ENCODE results near the gene CCDC197. TPM values are rescaled to one million over a fixed set of nuclear protein-coding genes. Genes with fewer than 3 reads are reported as not detected.

The CCDC197 gene
- total RNA-seq, 2 experiments from 2014 or later: not detected

DNA sequence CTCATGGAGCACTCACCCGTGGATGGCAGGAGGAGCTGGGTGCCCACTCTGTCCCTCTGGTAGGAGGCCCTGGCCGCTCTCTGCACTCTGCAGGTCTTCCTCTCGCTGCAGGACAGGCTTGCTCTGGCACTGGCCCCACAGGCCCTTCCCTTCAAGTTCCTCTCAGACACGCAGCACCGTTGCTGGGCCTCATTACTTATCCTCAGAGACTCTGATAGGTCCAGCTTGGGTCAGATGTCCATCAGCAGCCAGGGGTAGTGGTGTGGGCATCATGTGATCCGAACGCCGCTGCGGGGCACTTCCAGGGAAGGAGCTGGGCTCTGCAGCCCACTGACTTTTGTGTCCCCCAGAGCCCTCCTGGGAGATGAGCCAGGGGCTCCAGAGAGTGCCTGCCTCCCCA, 40.9 kb downstream of the CCDC197 start:
- no peak overlapping the region for H3K27ac Mint-ChIP-seq
- intact Hi-C loops (cut with DNase I, micrococcal nuclease): loop anchor here (2.0 to 5.0 kb wide), 2 partner anchors 143 to 449 kb away; no protein-coding TSS in a partner anchor
- ChIA-PET CTCF (interaction anchor here (1.0 kb wide), 1 partner anchor 98 kb away, joined by 3 read pairs; no protein-coding TSS in a partner anchor), POLR2A (interaction anchor here (0.6 kb wide), 1 partner anchor 157 kb away, joined by 3 read pairs; no protein-coding TSS in a partner anchor)
- H3K4me1 Mint-ChIP-seq (ENCODE audit: low read depth): peaks cover 4% of the 10 kb centered on the region
- Histone ChIP-seq H3K27me3 (ENCODE audit: control insufficient read depth in 1 of 2, insufficient read depth in 2 of 2, low read length in 2 of 2) (no peaks in the 10 kb centered on the region), H3K27ac (ENCODE audit: low read depth in 1 of 2, low read length in 2 of 2) (no peak overlapping the region), H3K4me3 (ENCODE audit: low read length) (no peak overlapping the region), H3K36me3 (ENCODE audit: insufficient read depth, low read length) (no peaks in the 10 kb centered on the region), H3K9me3 (ENCODE audit: control insufficient read depth in 1 of 2, insufficient read depth in 1 of 2, low read length in 2 of 2) (no peaks in the 10 kb centered on the region), H3K4me1 (ENCODE audit: insufficient read depth, low read length) (peaks cover 4% of the 10 kb centered on the region)
- H3K36me3 Mint-ChIP-seq (ENCODE audit: low read depth): no peaks in the 10 kb centered on the region
- H3K27me3 Mint-ChIP-seq: no peaks in the 10 kb centered on the region
- no peak for DNase-seq
- H3K4me3 Mint-ChIP-seq: no peak overlapping the region
- no peaks in the 10 kb centered on the region for H3K9me3 Mint-ChIP-seq
- TF ChIP-seq CTCF (IDR thresholded peaks at IDR 0.05): no peak
- ATAC-seq (ENCODE audit: poor library complexity): no peak

GRCh38 chr14:94038510-94038909, 41.4 kb downstream of the CCDC197 start:
- Mint-ChIP-seq H3K9me3 (no peaks in the 10 kb centered on the region), H3K27me3 (no peaks in the 10 kb centered on the region), H3K36me3 (ENCODE audit: low read depth) (peaks cover 3% of the 10 kb centered on the region), H3K4me3 (no peak overlapping the region), H3K4me1 (ENCODE audit: low read depth) (peaks cover 4% of the 10 kb centered on the region), H3K27ac (no peak overlapping the region)
- DNase-seq: no peak
- intact Hi-C loops (cut with DNase I, micrococcal nuclease): loop anchor here in 1 of 2 experiments (5.0 kb wide), 1 partner anchor 449 kb away; no protein-coding TSS in a partner anchor
- ATAC-seq (ENCODE audit: poor library complexity): no peak
- ChIA-PET POLR2A (no interaction called here), CTCF (interaction anchor here (1.0 kb wide), 1 partner anchor 98 kb away, joined by 3 read pairs; no protein-coding TSS in a partner anchor)
- Histone ChIP-seq H3K27me3 (ENCODE audit: control insufficient read depth in 1 of 2, insufficient read depth in 2 of 2, low read length in 2 of 2) (no peaks in the 10 kb centered on the region), H3K4me1 (ENCODE audit: insufficient read depth, low read length) (peaks cover 4% of the 10 kb centered on the region), H3K27ac (ENCODE audit: low read depth in 1 of 2, low read length in 2 of 2) (no peak overlapping the region), H3K4me3 (ENCODE audit: low read length) (no peak overlapping the region), H3K36me3 (ENCODE audit: insufficient read depth, low read length) (no peaks in the 10 kb centered on the region), H3K9me3 (ENCODE audit: control insufficient read depth in 1 of 2, insufficient read depth in 1 of 2, low read length in 2 of 2) (no peaks in the 10 kb centered on the region)
- no peak for TF ChIP-seq CTCF (IDR thresholded peaks at IDR 0.05)

DNA sequence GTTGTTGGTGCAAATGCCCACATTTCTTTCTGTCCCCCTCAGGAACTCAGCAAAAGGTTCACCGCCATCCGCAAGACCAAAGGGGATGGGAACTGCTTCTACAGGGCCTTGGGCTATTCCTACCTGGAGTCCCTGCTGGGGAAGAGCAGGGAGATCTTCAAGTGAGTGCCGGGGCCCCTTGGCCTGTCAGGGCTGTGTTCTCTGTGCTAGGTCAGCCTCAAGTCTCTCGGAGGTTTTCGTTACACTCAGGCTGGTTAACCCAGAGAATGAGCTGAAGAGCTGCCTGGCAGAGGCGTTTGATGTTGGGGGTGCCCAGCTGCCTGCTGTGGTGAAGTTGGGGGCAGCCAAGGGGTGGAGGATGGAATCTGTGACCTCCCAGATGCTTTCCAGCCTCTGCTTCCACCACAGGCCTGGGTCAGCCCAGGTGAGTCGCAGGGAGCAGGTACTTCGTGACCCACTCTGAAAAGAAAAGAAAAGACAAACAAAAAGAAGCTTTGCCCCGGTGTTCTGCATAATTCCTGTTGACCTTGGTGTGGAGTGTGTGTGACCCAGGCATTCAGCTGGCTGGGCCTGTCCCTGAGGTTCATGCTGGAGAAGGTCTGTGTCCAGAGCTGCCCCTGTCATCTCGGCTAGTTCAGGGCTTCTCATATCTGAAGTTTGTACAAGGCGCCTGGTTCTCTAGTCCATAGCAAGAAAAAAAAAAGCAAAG, 42.0 kb downstream of the CCDC197 start:
- H3K4me3 ChIP-seq (ENCODE audit: low read length): no peak overlapping the region
- Mint-ChIP-seq H3K36me3 (ENCODE audit: low read depth) (peaks cover 9% of the 10 kb centered on the region), H3K9me3 (no peaks in the 10 kb centered on the region), H3K4me1 (ENCODE audit: low read depth) (peaks cover 4% of the 10 kb centered on the region), H3K27me3 (no peaks in the 10 kb centered on the region), H3K27ac (no peak overlapping the region), H3K4me3 (no peak overlapping the region)
- ChIA-PET POLR2A (no interaction called here), CTCF (interaction anchor here (1.1 kb wide), 1 partner anchor 97 kb away, joined by 3 read pairs; no protein-coding TSS in a partner anchor)
- no peaks in the 10 kb centered on the region for H3K9me3 ChIP-seq (ENCODE audit: control insufficient read depth in 1 of 2, insufficient read depth in 1 of 2, low read length in 2 of 2)
- H3K27me3 ChIP-seq (ENCODE audit: control insufficient read depth in 1 of 2, insufficient read depth in 2 of 2, low read length in 2 of 2): no peaks in the 10 kb centered on the region
- peaks cover under 1% of the 10 kb centered on the region for H3K36me3 ChIP-seq (ENCODE audit: insufficient read depth, low read length)
- no peak overlapping the region for H3K27ac ChIP-seq (ENCODE audit: low read depth in 1 of 2, low read length in 2 of 2)
- ATAC-seq (ENCODE audit: poor library complexity): no peak
- H3K4me1 ChIP-seq (ENCODE audit: insufficient read depth, low read length): peaks cover 4% of the 10 kb centered on the region
- no peak for TF ChIP-seq CTCF (IDR thresholded peaks at IDR 0.05)
- intact Hi-C loops (cut with DNase I, micrococcal nuclease): loop anchor here in 1 of 2 experiments (5.0 kb wide), 1 partner anchor 448 kb away; no protein-coding TSS in a partner anchor
- DNase-seq: no peak

Measured in CD4-positive, alpha-beta T cell (primary cell).